Mesendoderm (in vitro differentiated cells): ENCODE data around the gene ARL15.

Source experiments
- DNase-seq: peaks from one replicate; pipeline ENCODE4 v3.0.0; 2013
- H2AK5ac ChIP-seq: 2 replicates; pipeline ENCODE4 v1.6.1; 2013; ENCODE audit warnings: low read length, inconsistent platforms
- H2BK120ac ChIP-seq: 2 replicates; pipeline ENCODE4 v1.6.1; 2013; ENCODE audit warnings: low read depth, mild to moderate bottlenecking, low read length, moderate library complexity, mixed read lengths
- H2BK15ac ChIP-seq: replicated peaks from 2 replicates; pipeline ENCODE4 v1.6.1; 2013; ENCODE audit warnings: low read depth, mild to moderate bottlenecking, moderate library complexity
- H2BK5ac ChIP-seq: 2 replicates; pipeline ENCODE4 v1.6.1; 2013; ENCODE audit warnings: low read length, inconsistent platforms
- H3K18ac ChIP-seq: 2 replicates; pipeline ENCODE4 v1.6.1; 2013; ENCODE audit warnings: mild to moderate bottlenecking, low read length, mixed read lengths
- H3K23ac ChIP-seq: one replicate; pipeline ENCODE4 v1.6.1; 2013; ENCODE audit warnings: low read length
- H3K27ac ChIP-seq: 2 replicates; pipeline ENCODE4 v1.5.1; 2013; ENCODE audit warnings: low read depth, mild to moderate bottlenecking, inconsistent platforms, low read length, moderate library complexity
- H3K27me3 ChIP-seq: 2 replicates; pipeline ENCODE4 v1.6.1; 2013; ENCODE audit warnings: low read length, control low read depth, mild to moderate bottlenecking, inconsistent platforms; ENCODE audit not compliant: insufficient read depth, poor library complexity
- H3K36me3 ChIP-seq: 2 replicates; pipeline ENCODE4 v1.6.1; 2013; ENCODE audit warnings: low read length, inconsistent platforms; ENCODE audit not compliant: control insufficient read depth, insufficient read depth
- H3K4ac ChIP-seq: one replicate; pipeline ENCODE4 v1.6.1; 2013; ENCODE audit warnings: low read depth, mild to moderate bottlenecking, low read length, moderate library complexity
- H3K4me1 ChIP-seq: 2 replicates; pipeline ENCODE4 v1.6.1; 2013; ENCODE audit warnings: low read depth, low read length, inconsistent platforms; ENCODE audit not compliant: control insufficient read depth
- H3K4me2 ChIP-seq: 2 replicates; pipeline ENCODE4 v1.6.1; 2013; ENCODE audit warnings: low read length
- H3K4me3 ChIP-seq: 2 replicates; pipeline ENCODE4 v1.5.1; 2013; ENCODE audit warnings: mild to moderate bottlenecking, low read length
- H3K56ac ChIP-seq: one replicate; pipeline ENCODE4 v1.6.1; 2013; ENCODE audit warnings: low read length
- H3K79me1 ChIP-seq: 2 replicates; pipeline ENCODE4 v1.6.1; 2013; ENCODE audit warnings: low read length, inconsistent platforms
- H3K79me2 ChIP-seq: 2 replicates; pipeline ENCODE4 v1.6.1; 2013; ENCODE audit warnings: mild to moderate bottlenecking, low read length; ENCODE audit not compliant: control insufficient read depth, insufficient read depth
- H3K9ac ChIP-seq: 2 replicates; pipeline ENCODE4 v1.6.1; 2013; ENCODE audit warnings: low read length, inconsistent platforms
- H4K5ac ChIP-seq: one replicate; pipeline ENCODE4 v1.6.1; 2013; ENCODE audit warnings: low read length
- H4K8ac ChIP-seq: one replicate; pipeline ENCODE4 v1.6.1; 2013; ENCODE audit warnings: low read depth, mild to moderate bottlenecking, control low read depth, low read length, moderate library complexity
- WGBS: extraction: QIAGEN DNeasy Blood & Tissue Kit; methylation state at CpG from one replicate; pipeline ENCODE4 v1.1.7; 2013; ENCODE audit warnings: low lambda C conversion rate, missing lambda C conversion rate; ENCODE audit not compliant: insufficient coverage; ENCODE audit errors: extremely low coverage; 5-methylcytosine and 5-hydroxymethylcytosine counted together

ARL15 gene

DNA sequence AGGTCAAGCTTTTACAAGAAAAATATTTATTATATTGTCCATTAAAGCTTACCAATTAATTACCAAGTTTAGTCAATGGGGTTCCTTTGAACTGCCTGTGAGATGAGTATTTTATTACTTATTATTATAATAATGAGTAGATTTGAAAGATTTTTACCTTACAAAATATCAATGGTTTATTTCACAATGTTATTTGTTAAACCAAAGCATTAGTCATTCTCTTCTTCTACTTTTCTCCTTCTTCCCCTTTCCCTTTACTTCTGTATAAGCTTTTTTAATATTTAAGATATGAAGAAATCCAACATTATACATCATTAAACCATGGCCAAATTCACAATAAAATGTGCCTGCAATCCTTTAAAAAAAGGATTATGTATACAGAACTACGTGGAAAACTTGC, 369.5 kb downstream of the ARL15 start:
- no peak overlapping the region for H3K56ac ChIP-seq
- H3K27ac ChIP-seq = no peak overlapping the region
- no peak for DNase-seq
- H3K4me2 ChIP-seq = no peak overlapping the region
- no peak overlapping the region for H4K5ac ChIP-seq
- H3K18ac ChIP-seq = no peak overlapping the region
- H3K27me3 ChIP-seq = no peaks in the 10 kb centered on the region
- H3K79me2 ChIP-seq = no peaks in the 10 kb centered on the region
- H2BK5ac ChIP-seq = no peak overlapping the region
- no peak overlapping the region for H3K23ac ChIP-seq
- H3K36me3 ChIP-seq = no peaks in the 10 kb centered on the region
- no peaks in the 10 kb centered on the region for H3K79me1 ChIP-seq
- H2AK5ac ChIP-seq = no peak overlapping the region
- no peaks in the 10 kb centered on the region for H3K4me1 ChIP-seq
- no peak overlapping the region for H3K4ac ChIP-seq
- H4K8ac ChIP-seq = no peak overlapping the region
- no CpG with 5 or more reads among the region's 1 CpG for WGBS
- no peak overlapping the region for H2BK120ac ChIP-seq
- no peak overlapping the region for H3K4me3 ChIP-seq
- H3K9ac ChIP-seq = no peak overlapping the region
- H2BK15ac ChIP-seq = no peak overlapping the region

DNA sequence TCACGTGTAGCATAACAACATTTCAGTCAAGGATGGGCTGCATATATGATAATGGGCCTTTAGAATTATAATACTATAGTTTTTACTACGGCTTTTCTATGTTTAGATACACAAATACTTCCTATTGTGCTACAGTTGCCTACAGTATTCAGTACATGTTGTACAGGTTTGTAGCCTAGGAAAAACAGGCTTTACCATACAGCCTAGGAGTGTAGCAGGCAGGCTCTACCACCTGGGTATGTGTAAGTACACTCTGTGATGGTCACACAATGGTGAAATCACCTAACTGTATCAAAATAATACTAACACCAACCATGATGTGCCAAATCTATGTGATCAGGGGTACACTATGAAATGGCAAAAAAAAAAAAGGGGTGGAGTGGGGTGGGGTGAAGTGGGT, 372.9 kb downstream of the ARL15 start:
- Histone ChIP-seq H2BK120ac (no peak overlapping the region), H3K4me2 (no peak overlapping the region), H3K36me3 (no peaks in the 10 kb centered on the region), H3K27ac (no peak overlapping the region), H3K23ac (no peak overlapping the region), H4K5ac (no peak overlapping the region), H3K9ac (no peak overlapping the region), H3K79me2 (no peaks in the 10 kb centered on the region), H3K56ac (no peak overlapping the region), H3K4me3 (no peak overlapping the region), H2AK5ac (no peak overlapping the region), H3K79me1 (no peaks in the 10 kb centered on the region), H3K4me1 (no peaks in the 10 kb centered on the region), H4K8ac (no peak overlapping the region), H3K18ac (no peak overlapping the region), H3K27me3 (no peaks in the 10 kb centered on the region), H2BK15ac (no peak overlapping the region), H3K4ac (no peak overlapping the region), H2BK5ac (no peak overlapping the region)
- no CpG with 5 or more reads among the region's 2 CpGs for WGBS
- no peak for DNase-seq

DNA sequence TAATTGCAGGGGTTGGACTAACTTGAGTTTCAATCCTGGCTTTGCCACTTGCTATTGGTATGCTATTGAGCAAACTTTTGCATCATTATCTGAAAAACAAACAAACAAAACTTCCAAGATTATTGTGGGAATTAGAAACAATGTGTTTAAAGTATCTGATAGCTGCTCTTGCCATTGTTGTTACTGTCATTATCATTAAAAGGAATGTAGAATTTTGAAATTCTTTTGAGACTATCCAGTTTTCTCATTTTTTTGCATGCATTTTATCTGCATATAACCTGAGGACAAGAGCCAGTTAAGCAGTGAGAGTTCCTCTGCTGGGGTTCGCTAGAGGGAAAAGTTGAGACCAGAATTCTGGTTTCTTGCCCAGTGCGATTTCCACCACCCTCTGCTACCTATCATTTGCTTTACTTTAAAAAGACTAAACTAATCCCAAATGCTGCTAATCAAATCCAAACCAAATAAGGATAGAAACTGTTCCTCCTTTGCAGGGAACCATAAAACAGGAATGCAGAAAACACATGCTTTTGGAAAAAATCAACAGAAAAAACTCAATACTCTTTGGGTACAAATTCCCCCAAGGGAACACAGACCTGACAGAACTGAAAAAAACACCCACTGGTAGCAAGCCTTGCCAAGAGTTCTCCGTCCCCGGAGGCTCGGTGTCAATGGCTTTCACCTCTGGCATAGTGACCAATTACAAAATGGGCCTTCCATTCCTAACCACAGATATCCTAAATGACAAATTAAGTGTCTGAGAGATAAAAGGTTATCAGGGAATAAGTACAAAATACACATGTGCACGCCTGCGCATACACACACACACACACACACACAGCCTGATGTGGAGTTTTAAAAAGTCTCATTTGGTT, 373.7 kb downstream of the ARL15 start:
- no CpG with 5 or more reads among the region's 7 CpGs for WGBS
- no peak overlapping the region for H3K4ac ChIP-seq
- no peak overlapping the region for H2BK120ac ChIP-seq
- no peak overlapping the region for H3K4me3 ChIP-seq
- H3K4me1 ChIP-seq = no peaks in the 10 kb centered on the region
- H2BK15ac ChIP-seq = no peak overlapping the region
- no peaks in the 10 kb centered on the region for H3K27me3 ChIP-seq
- H3K27ac ChIP-seq = no peak overlapping the region
- no peak overlapping the region for H3K9ac ChIP-seq
- no peak overlapping the region for H2BK5ac ChIP-seq
- H2AK5ac ChIP-seq = no peak overlapping the region
- DNase-seq = no peak
- H3K79me1 ChIP-seq = no peaks in the 10 kb centered on the region
- no peak overlapping the region for H4K8ac ChIP-seq
- no peak overlapping the region for H3K18ac ChIP-seq
- H3K36me3 ChIP-seq = no peaks in the 10 kb centered on the region
- H3K23ac ChIP-seq = no peak overlapping the region
- H3K56ac ChIP-seq = no peak overlapping the region
- H3K4me2 ChIP-seq = no peak overlapping the region
- no peak overlapping the region for H4K5ac ChIP-seq
- H3K79me2 ChIP-seq = no peaks in the 10 kb centered on the region

DNA sequence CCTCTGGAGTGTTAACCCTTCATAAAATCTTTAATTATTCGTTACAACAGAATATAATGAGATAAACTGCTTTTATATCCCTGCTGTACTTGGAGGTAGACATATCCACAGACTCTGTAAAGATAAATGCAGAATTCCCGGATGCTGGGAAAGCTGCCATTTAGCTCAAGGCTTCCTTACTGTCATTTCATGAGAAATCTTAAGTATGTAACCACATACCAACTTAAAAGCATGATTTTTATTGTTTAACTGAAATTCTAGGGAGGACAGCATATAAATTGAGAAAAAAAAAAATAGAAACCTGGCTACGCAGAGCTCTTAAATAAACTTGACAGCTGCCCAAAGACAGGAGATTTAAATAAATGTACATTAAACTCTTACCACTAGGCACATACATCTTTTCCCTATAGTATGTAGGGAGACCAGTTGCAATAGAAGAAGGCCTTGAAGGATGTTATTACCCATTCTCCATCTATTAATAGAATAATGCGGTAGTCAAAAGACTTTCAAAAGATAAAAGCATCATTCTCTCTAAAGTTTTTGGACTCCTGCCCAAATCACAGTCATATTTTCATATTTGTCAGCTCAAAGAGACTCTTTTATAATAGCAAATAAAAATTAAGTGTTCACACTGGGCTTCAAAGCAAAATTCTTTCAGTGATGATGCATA, 376.1 kb downstream of the ARL15 start:
- no peaks in the 10 kb centered on the region for H3K79me2 ChIP-seq
- no peak overlapping the region for H3K56ac ChIP-seq
- H3K27ac ChIP-seq = no peak overlapping the region
- H3K18ac ChIP-seq = no peak overlapping the region
- no peak overlapping the region for H4K5ac ChIP-seq
- no peak overlapping the region for H3K23ac ChIP-seq
- H2BK5ac ChIP-seq = no peak overlapping the region
- no peak overlapping the region for H2BK15ac ChIP-seq
- no peaks in the 10 kb centered on the region for H3K36me3 ChIP-seq
- no peaks in the 10 kb centered on the region for H3K27me3 ChIP-seq
- no CpG with 5 or more reads among the region's 4 CpGs for WGBS
- H3K4me3 ChIP-seq = no peak overlapping the region
- no peak for DNase-seq
- H3K4me2 ChIP-seq = no peak overlapping the region
- H3K4ac ChIP-seq = no peak overlapping the region
- H3K79me1 ChIP-seq = no peaks in the 10 kb centered on the region
- no peak overlapping the region for H2BK120ac ChIP-seq
- no peaks in the 10 kb centered on the region for H3K4me1 ChIP-seq
- H2AK5ac ChIP-seq = no peak overlapping the region
- no peak overlapping the region for H3K9ac ChIP-seq
- H4K8ac ChIP-seq = no peak overlapping the region

DNA sequence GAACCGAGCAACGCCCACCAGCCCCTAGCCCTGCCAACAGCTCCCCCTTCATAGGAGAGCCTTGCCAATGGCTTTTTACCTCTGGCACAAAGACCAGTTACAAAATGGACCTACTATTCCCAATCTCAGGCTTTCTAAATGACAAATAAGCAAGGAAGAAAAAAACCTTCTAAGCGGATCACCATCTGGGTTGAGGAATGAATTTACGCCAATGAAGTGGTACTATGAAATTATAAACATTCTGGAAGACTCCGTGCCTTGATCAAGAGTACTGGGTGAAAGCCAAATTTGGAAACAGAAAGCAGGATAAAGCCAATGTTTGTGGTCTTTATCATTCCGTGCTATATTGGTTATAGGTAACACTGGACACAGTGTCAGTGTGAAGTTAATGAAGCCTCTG, 378.0 kb downstream of the ARL15 start:
- no peak overlapping the region for H3K27ac ChIP-seq
- H2BK15ac ChIP-seq = no peak overlapping the region
- WGBS = no CpG with 5 or more reads among the region's 6 CpGs
- no peak overlapping the region for H2BK5ac ChIP-seq
- no peak overlapping the region for H3K18ac ChIP-seq
- H3K79me1 ChIP-seq = no peaks in the 10 kb centered on the region
- H3K9ac ChIP-seq = no peak overlapping the region
- H3K4me3 ChIP-seq = no peak overlapping the region
- no peaks in the 10 kb centered on the region for H3K79me2 ChIP-seq
- no peak overlapping the region for H3K4ac ChIP-seq
- no peak overlapping the region for H4K5ac ChIP-seq
- no peak overlapping the region for H3K23ac ChIP-seq
- H3K4me1 ChIP-seq = no peaks in the 10 kb centered on the region
- H2BK120ac ChIP-seq = no peak overlapping the region
- no peaks in the 10 kb centered on the region for H3K36me3 ChIP-seq
- H4K8ac ChIP-seq = no peak overlapping the region
- no peak overlapping the region for H3K4me2 ChIP-seq
- no peak overlapping the region for H2AK5ac ChIP-seq
- H3K56ac ChIP-seq = no peak overlapping the region
- no peak for DNase-seq
- H3K27me3 ChIP-seq = no peaks in the 10 kb centered on the region
